SHP77 treated with DMSO at 0.1 percent for 48 hours (cell line): ENCODE measurements around the gene PAN3.
"Not testable (repeated sequence)": the region's sequence is repeated elsewhere in the genome, so short reads cannot be mapped to it uniquely, and the experiment has no call there.

Experiments used
- DNase-seq: peaks from one replicate; lab custom pipeline; 2025; lab: John Stamatoyannopoulos, UW

Gene PAN3

GRCh38 chr13:28136916-28137315 is 1.4 kb upstream of the PAN3 start:
- no peak for DNase-seq

- DNase-seq, result no peak
These were observed 749 bp upstream of the PAN3 start for GRCh38 chr13:28137596-28137995.

GRCh38 chr13:28138756-28139470 is 568 bp downstream of the PAN3 start:
- DNase-seq, result no peak

- DNase-seq, result no peak
These were observed 2.2 kb downstream of the PAN3 start for GRCh38 chr13:28140433-28141125.

- not testable (repeated sequence) for DNase-seq
These were observed 3.2 kb downstream of the PAN3 start for GRCh38 chr13:28141542-28141941.

DNA sequence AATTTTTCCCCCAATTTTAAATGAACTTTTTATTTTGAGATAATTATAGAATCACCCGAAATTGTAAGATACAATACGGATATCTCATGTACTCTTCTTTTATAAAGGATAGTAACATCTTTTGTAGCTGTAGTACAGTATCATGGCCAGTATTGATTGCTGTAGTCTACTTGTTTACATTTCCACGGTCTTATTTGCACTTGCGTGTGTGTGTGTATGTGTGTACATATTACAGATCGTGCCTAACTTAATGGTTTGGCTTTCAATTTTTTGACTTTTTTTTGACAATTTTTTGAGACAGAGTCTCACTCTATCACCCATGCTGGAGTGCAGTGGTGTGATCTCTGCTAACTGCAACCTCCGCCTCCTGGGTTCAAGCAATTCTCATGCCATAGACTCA is 6.7 kb downstream of the PAN3 start:
- DNase-seq, result no peak

DNA sequence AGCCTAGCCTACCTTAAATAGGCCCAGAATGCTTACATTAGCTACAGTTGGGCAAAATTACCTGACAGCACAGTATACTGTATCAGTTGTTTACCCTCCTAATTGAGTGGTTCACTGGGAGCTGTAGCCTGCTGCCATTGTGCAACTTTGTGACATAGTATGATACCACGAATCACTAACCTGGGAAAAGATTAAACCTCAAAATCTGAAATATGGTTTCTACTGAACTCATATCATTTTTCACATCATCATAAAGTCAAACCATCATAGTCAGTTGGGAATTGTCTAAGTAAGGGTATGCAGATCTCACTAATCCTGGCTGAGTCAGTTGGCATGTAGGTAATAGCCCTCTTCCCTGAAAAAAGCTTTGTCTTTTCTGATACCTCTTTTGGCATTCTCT is 9.2 kb downstream of the PAN3 start:
- no peak for DNase-seq

- no peak for DNase-seq
These were observed 20.7 kb downstream of the PAN3 start for GRCh38 chr13:28159057-28159456.

- DNase-seq, result no peak
These were observed 23.0 kb downstream of the PAN3 start for GRCh38 chr13:28161370-28161769.

GRCh38 chr13:28163587-28163986 is 25.2 kb downstream of the PAN3 start:
- no peak for DNase-seq

GRCh38 chr13:28166257-28166656 is 27.9 kb downstream of the PAN3 start:
- DNase-seq, result no peak

DNA sequence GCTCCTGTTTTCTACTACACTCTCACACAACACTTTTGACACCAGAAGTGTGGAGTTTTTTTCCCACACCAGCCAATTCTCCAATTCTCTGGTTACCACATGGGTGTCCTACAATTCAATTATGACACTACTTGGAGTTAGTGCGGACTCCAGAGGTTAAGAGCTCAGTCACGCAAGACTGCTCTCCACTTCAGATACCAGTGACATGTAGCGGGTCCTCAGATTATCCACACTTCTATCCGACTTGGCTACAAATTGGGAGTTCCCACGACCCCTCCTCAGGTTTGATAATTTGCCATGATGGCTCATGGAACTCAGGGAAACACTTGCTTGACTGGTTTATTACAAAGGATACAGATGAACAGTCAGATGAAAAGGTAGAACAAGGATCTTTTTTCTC is 32.9 kb downstream of the PAN3 start:
- DNase-seq, result no peak

DNA sequence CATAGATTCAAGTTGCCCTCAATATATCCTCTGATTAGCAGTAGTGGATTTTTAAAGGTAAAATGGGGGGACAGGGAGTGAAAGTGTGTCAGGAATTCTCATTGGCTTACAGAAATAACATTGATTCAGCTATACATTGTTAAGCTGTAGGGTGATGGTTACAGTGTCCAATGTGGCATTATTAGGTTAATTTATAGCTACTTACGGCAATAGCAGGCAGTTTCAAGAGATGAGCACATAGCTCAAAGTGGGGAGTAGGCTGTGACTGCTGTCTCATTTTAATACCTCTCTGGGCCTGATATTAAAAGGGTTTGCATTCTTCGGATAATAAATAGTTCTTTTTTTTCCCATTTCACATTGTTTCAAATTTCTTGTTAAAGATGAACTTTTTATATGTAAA is 34.6 kb downstream of the PAN3 start:
- no peak for DNase-seq

- no peak for DNase-seq
These were observed 35.4 kb downstream of the PAN3 start for GRCh38 chr13:28173793-28174192.

DNA sequence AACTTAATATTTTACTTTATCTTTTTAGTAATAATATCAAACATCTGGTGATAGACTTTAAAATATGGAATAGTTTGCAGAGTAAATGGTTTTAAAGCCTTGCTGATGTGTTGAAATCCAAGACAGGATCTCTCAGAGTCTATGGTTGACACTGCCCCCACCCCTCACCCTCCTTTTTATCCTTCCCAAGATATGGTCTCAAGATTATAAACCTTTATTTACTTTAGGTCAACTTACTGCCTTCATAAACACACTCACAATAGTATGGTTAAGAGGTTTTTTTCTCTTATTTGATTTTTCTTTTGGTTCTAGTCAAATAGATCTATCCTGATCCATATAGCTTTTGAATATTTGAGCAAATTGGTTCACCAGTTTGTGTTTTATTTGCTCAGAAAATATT is 39.0 kb downstream of the PAN3 start:
- no peak for DNase-seq

GRCh38 chr13:28177877-28178276 is 39.5 kb downstream of the PAN3 start:
- no peak for DNase-seq

- DNase-seq, result no peak
These were observed 41.6 kb downstream of the PAN3 start for GRCh38 chr13:28179974-28180373.

- DNase-seq, result no peak
These were observed 43.1 kb downstream of the PAN3 start for GRCh38 chr13:28181413-28181812.

DNA sequence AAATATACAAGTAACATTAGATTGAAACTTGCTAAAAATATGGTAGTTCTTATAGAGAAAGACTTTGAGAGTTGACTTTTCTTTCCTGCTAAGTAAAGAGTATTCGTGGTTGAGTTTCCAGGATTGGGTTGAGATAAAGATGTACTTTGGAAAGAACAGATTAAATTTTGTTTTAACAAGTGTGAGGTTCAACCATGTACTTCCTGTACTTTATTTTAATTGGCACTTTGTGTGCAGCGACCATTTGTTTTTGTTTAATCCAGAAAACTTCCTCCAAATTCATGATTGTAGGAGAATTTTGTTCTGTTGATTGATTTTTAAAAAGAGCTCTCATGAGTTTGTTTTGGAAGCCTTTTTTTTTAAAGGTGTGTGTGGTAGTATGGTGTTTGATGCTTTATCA is 46.9 kb downstream of the PAN3 start:
- no peak for DNase-seq

GRCh38 chr13:28199089-28199488 is 60.7 kb downstream of the PAN3 start:
- no peak for DNase-seq

DNA sequence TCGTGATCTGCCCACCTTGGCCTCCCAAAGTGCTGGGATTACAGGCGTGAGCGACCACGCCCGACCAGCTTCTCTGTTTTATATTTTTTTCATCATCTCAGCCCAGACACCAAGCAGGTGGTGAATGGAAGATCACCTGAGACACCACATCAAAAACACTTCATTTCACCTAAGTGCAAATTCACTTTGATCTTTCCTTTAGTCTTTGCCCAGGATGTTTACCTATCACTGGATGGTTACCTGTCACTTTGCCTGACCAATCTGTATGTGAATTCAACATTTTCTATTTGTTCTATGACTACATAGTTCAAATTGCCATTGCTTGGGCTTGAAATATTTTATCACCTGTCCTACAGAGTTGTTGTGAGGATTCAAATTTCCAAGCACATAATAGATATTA is 65.7 kb downstream of the PAN3 start:
- no peak for DNase-seq

DNA sequence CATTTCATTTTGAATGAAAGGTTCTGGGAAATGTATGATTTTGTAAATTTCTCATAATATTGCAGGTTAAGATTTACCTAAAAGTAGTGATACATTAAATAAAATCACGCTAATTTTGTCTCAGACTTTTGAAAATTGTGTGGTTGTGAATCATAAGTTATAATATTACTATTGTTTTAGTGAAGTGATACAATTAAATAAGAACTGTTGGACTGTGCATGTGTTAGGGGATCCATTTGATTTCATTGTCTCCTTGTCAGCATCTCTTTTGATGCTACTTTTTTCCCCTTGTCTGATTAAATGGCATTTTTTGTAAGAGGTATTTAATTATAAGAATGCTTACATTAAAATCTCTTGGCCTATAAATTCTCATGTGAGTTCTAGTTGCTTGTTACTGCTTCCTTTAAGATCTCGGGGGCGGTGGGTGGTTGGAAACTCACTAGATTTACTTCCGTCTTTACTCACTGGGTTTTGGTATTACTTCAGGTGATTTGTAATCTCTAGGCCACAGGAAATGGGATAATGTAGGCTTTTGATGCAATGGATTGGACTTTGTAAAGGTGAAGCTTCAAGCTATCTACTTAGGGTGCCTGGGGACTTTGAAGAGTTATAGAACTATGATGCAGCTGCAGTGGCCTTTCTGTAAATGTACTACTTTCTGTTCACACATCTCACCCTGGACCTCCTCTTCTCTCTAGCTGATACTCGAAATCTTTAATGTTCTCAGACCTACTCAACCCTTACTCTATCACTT is 66.5 kb downstream of the PAN3 start:
- no peak for DNase-seq

- no peak for DNase-seq
These were observed 80.3 kb downstream of the PAN3 start for GRCh38 chr13:28218679-28219078.
